ENCODE measurements around the gene APBB2.

DNA sequence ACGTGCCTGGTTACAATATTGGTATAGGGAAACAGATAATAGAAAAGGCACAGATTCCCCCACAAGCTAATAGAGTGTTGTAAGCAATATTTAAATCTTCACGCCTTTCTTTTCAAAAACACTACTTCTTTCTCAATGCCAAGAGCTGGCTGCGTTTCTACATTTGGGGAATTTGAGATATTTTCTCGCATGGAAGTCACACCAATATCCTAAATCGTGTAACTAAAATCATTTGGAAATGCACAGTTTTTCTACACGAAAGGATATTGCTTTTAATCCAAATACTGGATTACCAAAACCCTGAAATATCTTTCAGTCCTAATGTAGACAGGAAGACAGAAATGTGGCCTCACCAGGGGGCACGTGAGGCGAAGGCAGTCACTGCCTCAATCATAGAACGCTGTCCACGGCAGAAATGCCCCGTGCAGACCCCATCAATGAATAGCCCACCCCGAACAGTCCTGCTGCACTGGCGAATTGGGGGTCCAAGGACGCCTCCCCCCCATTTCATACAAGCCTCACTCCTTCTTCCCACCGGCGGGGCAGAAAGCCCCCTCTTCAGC lies 358.0 kb downstream of the APBB2 start:
- TF ChIP-seq GATA3 (IDR thresholded peaks at IDR 0.05; ENCODE audit: low read depth, low read length) (no peak), GATA2 (IDR thresholded peaks at IDR 0.05; ENCODE audit: low read depth, low read length) (no peak)
